ENCODE measurements around the gene AZGP1.
A peak's percentile ranks its signal among the peaks of the same experiment; 100 is the strongest.
"Not testable (repeated sequence)": the region's sequence is repeated elsewhere in the genome, so short reads cannot be mapped to it uniquely, and the experiment has no call there.

AZGP1 gene

GRCh38 chr7:99996755-99997544 lies 21.1 kb upstream of the AZGP1 start:
- no peak for DNase-seq

GRCh38 chr7:99994819-99995218 lies 19.0 kb upstream of the AZGP1 start:
- DNase-seq: no peak

GRCh38 chr7:99992330-99993038 lies 16.7 kb upstream of the AZGP1 start:
- DNase-seq: no peak

DNA sequence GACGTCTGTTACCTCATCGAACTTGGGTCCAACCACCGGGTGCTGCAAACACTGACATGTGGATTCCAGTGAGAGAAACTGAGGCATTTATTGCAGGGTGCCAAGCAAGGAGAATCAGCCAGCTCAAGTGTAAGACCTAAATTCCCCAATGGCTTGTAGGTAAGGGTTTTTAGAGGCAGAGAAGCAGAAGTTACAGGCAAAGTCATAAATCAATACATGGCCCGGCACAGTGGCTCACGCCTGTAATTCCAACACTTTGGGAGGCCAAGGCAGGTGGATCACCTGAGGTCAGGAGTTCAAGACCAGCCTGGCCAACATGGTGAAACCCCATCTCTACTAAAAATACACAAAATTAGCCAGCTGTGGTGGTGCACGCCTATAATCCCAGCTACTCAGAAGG lies 15.7 kb upstream of the AZGP1 start:
- DNase-seq: not testable (repeated sequence)

DNA sequence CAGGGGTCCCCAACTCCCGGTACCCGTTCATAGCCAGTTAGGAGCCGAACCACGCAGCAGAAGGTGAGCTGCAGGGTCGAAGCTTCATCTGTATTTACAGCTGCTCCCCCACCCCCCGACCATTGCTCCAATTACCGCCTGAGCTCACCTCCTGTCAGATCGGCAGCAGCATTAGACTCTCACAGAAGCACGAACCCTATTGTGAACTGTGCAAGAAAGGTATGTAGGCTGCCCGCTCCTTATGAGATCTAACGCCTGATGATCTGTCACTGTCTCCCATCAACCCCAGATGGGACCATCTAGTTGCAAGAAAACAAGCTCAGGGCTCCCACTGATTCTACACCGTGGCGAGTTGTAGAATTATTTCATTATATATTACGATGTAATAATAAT lies 14.6 kb upstream of the AZGP1 start:
- peak; percentile 46 for DNase-seq

GRCh38 chr7:99987846-99988245 lies 12.0 kb upstream of the AZGP1 start:
- DNase-seq: no peak

GRCh38 chr7:99987306-99987705 lies 11.5 kb upstream of the AZGP1 start:
- DNase-seq: not testable (repeated sequence)

GRCh38 chr7:99984593-99984992 lies 8.8 kb upstream of the AZGP1 start:
- no peak for DNase-seq

DNA sequence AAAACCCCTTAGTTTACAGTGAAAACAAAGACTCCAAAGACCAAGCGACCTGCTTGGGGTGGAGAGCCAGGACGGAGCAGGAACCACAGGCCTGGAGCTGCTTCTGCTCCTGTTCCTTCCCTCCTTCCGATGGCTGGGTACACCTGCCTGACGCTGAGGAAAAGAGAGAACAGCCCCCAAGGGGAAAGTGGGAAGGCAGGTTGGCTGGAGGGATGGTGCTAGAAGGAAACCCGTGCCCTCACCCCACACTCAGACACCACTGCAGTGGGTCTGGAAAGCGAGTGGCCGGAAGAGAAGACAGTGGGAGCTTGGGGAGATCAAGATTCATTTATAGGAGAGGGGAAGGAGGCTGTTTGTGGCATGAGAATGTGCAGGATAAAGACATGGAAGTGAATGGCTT lies 5.2 kb upstream of the AZGP1 start:
- not testable (repeated sequence) for DNase-seq

DNA sequence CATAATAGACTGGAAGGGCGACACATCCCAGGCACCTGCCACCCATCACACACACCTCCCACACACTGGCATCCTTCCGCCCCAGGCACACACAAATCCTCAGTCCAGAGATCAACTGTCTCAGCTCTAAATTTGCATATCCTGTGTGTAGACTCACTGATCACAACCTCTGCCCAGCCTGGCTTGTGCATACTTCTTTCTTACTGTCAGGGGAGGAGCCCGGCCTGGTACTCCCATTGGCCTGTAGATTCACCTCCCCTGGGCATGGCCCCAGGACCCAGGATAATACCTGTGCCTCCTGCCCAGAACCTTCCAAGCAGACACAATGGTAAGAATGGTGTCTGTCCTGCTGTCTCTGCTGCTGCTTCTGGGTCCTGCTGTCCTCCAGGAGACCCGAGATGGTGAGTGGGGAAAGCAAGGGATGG lies 4.6 kb upstream of the AZGP1 start:
- DNase-seq: not testable (repeated sequence)

DNA sequence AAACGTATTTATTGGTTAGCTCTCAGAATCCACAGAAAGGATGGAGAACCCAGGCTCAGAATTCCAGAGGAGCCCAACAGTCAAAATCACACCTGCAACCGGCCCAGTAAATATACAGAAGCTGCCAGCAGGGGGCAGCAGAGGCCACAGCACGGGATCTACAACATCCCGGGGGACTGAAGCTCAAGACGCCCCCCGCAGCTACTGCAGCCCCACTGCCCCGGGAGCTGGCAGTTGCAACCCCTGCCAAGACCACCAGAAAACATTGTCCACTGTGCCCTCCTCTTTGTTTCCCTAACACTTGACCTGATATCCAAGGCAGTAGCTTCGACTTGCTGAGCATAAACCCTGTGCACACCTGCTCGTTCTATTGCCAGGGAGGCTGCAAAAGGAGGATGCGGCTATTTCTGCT lies 4.0 kb upstream of the AZGP1 start:
- DNase-seq: peak; percentile 72

GRCh38 chr7:99976626-99977025 lies 795 bp upstream of the AZGP1 start:
- no peak for DNase-seq

DNA sequence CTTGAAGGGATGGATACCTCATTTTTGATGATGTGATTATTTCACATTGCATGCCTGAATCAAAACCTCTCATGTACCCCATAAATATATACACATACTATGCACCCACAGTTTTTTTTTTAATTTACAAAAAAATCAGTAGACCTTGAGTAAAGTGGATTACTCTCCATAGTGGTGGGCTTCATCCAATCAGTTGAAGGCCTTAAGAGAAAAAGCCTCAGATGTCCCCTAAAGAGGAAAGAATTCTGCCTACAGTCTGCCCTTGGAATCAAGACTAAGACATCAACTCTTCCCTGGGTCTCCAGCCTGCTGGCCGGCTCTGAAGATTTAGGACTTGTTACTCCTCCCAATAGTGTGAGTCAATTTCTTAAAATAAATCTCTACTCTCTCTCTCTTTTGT lies 1.1 kb downstream of the AZGP1 start:
- no peak for DNase-seq

GRCh38 chr7:99973817-99974216 lies 2.0 kb downstream of the AZGP1 start:
- DNase-seq: not testable (repeated sequence)

DNA sequence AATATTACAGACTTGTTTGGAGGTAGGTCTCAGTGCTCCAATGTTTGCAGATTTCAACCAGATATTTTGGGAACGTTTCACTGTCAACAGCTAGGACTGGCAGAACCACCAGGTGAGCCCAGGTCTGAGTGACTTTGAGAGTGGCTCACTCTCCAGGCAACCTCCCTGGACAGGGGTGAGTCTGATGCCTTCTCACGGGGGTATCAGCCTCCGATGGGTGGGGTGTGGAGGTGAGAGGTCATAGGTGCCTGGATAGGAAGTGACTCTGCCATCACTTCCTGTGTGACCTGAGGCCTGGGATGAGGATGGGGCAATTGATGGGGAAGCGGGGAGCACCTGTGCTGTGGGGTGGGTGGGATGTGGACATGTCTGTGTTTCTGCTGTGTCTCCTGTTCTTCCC lies 4.6 kb downstream of the AZGP1 start:
- DNase-seq: no peak

- DNase-seq: not testable (repeated sequence)
Observed at GRCh38 chr7:99969813-99970212, 6.0 kb downstream of the AZGP1 start.

GRCh38 chr7:99969298-99969697 lies 6.5 kb downstream of the AZGP1 start:
- DNase-seq: no peak

- DNase-seq: no peak
Observed at GRCh38 chr7:99958564-99959227, 17.1 kb downstream of the AZGP1 start.

DNA sequence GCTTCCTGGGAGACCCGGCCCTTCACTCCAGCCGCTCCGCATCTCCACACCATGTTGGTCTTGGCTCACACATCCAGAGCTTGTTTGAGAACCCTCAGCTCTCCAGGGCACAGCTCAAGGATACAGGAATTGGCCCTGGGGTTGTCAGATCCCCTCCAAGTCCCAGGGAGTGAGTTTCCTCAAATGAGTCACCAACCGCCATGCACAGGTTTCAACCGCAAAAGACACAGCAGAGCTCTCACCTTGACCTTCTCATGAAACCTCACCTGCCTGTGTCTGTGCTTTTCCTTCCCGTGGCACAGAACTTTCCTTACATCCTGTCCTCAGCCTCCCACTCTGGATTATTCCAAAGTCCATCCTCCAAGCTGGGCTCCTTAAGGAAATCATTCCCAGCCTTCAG lies 20.6 kb downstream of the AZGP1 start:
- no peak for DNase-seq

- DNase-seq: not testable (repeated sequence)
Observed at GRCh38 chr7:99954643-99955042, 21.2 kb downstream of the AZGP1 start.

DNA sequence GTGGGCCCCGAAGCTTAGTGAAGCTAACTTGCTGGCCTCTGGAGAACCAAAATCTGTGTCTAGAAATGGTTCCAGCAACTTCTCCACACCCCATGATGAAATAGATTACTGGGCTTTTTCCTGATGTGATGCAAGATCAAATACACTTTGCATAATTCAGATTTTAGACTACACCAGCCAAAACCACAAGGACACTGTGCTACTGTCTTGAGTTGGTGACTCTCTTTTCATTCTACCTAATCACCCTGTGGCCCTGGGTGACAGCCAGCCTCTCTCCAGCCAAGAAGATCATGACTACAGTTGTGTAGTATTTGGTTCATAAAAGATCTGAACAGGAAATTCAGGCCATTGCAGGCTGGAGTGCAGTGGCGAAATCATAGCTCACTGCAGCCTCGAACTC lies 22.2 kb downstream of the AZGP1 start:
- DNase-seq: no peak

- DNase-seq: not testable (repeated sequence)
Observed at GRCh38 chr7:99952649-99953048, 23.2 kb downstream of the AZGP1 start.

GRCh38 chr7:99950819-99951218 lies 25.0 kb downstream of the AZGP1 start:
- not testable (repeated sequence) for DNase-seq
